Measurements from ENCODE around the gene IFNL1. TPM values are rescaled to one million over a fixed set of nuclear protein-coding genes. Genes with fewer than 3 reads are reported as not detected.
"Not testable (repeated sequence)": the region's sequence is repeated elsewhere in the genome, so short reads cannot be mapped to it uniquely, and the experiment has no call there.

The IFNL1 gene
- total RNA-seq, 1 donor from 2014 or later, result not detected

DNA sequence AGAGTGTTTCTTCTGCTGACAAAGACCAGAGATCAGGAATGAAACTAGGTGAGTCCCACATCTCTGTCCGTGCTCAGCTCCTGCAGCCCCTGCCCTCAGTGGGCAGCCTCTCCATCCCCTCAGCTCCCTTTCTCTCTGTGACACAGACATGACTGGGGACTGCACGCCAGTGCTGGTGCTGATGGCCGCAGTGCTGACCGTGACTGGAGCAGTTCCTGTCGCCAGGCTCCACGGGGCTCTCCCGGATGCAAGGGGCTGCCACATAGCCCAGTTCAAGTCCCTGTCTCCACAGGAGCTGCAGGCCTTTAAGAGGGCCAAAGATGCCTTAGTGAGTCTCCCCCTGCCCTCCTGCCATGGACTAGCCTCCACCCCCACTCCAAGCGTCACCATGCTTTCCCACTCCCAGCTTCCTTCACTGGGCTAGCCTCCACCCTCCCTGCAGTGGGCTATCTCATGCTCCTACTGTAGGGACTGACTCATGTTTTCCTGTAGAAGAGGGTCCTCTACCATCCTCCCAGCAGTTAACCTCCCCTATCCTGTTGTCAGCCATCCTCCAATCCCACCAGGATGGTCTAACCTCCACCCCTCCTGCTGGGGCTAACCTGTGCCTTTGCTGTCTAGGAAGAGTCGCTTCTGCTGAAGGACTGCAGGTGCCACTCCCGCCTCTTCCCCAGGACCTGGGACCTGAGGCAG, 27.5 kb upstream of the IFNL1 start:
- DNase-seq (ENCODE audit: low spot score), result peak; percentile 71

DNA sequence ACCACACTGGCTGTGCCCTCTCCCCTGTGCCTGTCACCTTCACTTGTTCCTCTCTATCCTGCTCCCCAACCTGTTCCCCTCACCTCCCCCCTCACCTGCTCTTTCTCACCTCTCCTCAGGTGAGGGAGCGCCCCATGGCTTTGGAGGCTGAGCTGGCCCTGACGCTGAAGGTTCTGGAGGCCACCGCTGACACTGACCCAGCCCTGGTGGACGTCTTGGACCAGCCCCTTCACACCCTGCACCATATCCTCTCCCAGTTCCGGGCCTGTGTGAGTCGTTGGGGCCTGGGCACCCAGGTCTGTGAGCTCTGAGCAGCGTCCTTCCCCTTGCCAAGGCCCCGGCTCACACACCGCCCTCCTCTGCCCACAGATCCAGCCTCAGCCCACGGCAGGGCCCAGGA, 26.8 kb upstream of the IFNL1 start:
- intact Hi-C loops (cut with DNase I), result not testable (repeated sequence)
- DNase-seq (ENCODE audit: low spot score), result peak; percentile 29

More for the DNA sequence above, 27.5 kb upstream of the IFNL1 start:
- intact Hi-C loops (cut with DNase I), result not testable (repeated sequence)

- intact Hi-C loops (cut with DNase I), result no loop called here
- DNase-seq (ENCODE audit: low spot score), result no peak
Measured at GRCh38 chr19:39270036-39270871, 26.0 kb upstream of the IFNL1 start.

DNA sequence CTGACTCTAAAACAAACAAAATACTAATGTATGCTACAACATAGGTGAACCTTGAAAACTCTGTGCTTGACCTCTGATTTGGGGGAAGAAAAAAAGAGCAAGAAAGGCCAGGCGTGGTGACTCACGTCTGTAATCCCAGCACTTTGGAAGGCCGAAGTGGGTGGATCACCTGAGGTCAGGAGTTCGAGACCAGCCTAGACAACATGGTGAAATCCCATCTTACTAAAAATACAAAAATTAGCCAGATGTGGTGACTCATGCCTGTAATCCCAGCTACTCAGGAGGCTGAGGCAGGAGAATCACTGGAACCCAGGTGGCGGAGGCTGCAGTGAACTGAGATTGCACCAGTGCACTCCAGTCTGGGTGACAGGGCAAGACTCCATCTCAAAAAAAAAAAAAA, 22.3 kb upstream of the IFNL1 start:
- DNase-seq (ENCODE audit: low spot score), result peak; percentile 12

DNA sequence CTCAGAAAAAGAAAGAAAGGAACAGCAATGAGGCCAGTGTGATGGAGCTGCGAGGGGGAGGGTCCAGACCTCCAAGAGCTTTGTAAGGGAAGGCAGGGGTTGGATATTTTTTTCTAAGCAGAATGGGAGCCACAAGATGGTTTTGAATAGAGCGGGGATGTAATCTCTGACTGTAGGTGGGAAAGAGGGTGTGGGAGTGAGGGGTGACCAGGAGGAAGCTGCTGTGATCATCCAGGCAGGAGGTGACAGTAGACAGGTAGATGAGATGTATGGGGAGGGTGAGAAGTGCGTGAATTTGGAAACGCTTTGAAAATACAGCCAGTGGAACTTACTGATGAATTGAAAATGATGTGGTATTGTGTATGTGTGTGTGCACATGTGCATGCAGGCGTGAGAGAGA, 20.6 kb upstream of the IFNL1 start:
- intact Hi-C loops (cut with DNase I), result no loop called here
- DNase-seq (ENCODE audit: low spot score), result no peak

More for the DNA sequence above, 22.3 kb upstream of the IFNL1 start:
- intact Hi-C loops (cut with DNase I), result not testable (repeated sequence)

- DNase-seq (ENCODE audit: low spot score), result peak; percentile 33
- intact Hi-C loops (cut with DNase I), result no loop called here
Measured at GRCh38 chr19:39276740-39277139, 19.5 kb upstream of the IFNL1 start.

DNA sequence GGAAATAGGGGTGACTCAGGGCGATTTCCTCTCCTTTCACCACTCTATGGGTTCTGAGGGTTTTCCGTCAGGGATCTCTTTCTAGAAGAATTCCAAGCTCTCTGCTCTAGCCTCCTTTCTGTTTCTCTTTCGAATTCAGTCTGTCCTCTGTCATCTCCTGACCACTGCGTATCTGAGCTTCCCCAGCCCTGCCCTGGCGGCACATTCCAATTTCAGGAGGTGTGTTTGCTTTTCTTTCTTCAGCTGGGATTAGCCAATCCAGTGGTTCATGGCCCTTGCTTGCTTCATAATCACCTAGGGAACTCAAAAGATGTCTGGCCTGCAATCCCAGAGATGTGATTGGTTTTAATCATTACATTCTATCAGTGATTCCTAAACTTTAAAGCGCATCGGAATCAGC, 18.6 kb upstream of the IFNL1 start:
- peak; percentile 10 for DNase-seq (ENCODE audit: low spot score)
- intact Hi-C loops (cut with DNase I), result no loop called here

DNA sequence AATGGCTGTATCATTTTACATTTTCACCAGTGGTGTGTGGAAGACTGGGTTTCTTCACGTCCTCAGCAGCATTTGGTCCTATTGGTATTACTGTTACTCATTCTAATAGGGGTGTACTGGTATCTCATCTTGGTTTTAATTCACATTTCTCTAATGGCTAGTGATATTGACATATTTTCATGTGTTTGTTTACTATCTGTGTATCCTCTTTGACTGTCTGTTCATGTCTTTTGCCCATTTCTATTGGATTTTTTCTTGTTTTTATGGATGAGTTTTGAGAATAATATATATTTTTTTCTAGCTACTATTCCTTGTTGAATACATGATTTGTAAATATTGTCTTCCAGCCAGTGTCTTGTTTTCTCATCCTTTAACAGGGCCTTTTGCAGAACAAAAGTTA, 14.2 kb upstream of the IFNL1 start:
- DNase-seq (ENCODE audit: low spot score), result no peak
- intact Hi-C loops (cut with DNase I), result no loop called here

DNA sequence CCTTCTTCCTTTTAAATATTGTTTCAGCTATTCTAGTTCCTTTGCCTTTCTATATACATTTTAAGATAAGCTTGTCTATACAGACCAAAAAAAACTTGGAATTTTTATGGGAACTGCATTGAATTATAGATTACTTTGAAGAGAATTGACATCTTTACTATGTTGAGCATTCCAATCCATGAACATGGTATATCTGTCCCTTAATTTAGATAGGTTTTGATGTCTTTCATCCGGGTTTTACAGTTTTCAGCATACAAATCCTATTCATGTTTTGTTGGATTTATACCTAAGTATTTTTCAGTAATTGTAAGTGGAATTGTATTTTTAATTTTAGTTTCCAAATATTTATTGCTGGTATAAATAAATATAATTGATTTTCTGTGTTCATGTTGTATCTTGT, 12.2 kb upstream of the IFNL1 start:
- DNase-seq (ENCODE audit: low spot score), result no peak
- intact Hi-C loops (cut with DNase I), result no loop called here

- peak; percentile 19 for DNase-seq (ENCODE audit: low spot score)
- intact Hi-C loops (cut with DNase I), result no loop called here
Measured at GRCh38 chr19:39293394-39293793, 2.8 kb upstream of the IFNL1 start.

DNA sequence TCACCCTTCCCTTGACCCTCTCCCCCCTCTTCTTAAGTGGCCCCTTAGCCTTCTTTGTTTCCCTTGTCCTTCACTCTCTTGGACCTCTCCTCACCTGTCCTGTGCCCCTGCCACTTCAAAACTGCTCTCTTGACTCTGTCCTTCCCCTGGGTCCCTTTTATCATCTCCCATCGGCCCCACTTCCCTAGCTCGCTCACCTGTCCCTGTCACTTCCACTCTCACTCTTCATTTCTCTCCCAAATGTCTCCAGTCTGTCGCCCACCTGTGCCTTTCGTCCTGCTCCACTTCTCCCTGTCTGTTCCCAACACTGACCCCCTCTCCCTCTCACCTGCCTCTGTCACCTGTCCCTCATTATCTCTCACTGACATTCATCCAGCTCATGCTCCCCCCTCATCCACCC, 699 bp downstream of the IFNL1 start:
- DNase-seq (ENCODE audit: low spot score), result peak; percentile 35
- intact Hi-C loops (cut with DNase I), result no loop called here

GRCh38 chr19:39297931-39298634, 1.9 kb downstream of the IFNL1 start:
- intact Hi-C loops (cut with DNase I), result no loop called here

GRCh38 chr19:39299404-39299803, 3.2 kb downstream of the IFNL1 start:
- DNase-seq (ENCODE audit: low spot score), result no peak
- intact Hi-C loops (cut with DNase I), result no loop called here

More at GRCh38 chr19:39297931-39298634, 1.9 kb downstream of the IFNL1 start:
- DNase-seq (ENCODE audit: low spot score), result peak; percentile 71

DNA sequence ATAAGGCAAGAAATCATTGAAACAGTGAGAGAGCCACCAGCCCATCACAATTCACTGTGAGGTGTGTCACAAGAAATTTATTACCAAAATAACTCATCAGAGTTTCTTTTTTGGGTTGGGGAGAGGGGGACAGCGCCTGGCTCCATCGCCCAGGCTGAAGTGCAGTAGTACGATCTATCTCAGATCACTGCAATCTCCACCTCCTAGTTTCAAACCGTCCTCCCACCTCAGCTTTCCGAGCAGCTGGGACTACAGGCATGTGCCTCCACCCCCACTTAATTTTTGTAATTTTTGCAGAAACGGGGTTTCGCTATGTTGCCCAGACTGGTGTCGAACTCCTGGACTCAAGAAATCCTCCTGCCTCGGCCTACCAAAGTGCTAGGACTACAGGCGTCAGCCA, 3.6 kb downstream of the IFNL1 start:
- peak; percentile 1 for DNase-seq (ENCODE audit: low spot score)
- intact Hi-C loops (cut with DNase I), result no loop called here

DNA sequence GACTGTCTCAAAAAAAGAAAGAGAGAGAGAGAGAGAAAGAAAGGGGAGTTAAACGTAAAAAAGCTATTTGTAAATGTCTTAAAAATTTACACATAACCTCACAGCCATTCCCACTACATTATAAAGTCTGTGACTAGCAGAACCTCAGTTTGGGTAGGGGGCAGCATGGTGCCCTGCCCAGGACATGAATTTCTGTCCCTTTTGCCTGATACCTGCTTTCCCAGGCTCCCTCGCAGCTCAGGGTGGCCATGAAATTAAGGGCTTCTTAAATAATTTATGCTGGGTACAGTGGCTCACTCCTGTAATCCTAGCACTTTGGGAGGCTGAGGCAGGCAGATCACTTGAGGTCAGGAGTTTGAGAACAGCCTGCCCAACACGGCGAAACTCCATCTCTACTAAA, 4.8 kb downstream of the IFNL1 start:
- DNase-seq (ENCODE audit: low spot score), result peak; percentile 69
- intact Hi-C loops (cut with DNase I), result no loop called here

GRCh38 chr19:39301562-39301961, 5.4 kb downstream of the IFNL1 start:
- intact Hi-C loops (cut with DNase I), result no loop called here

GRCh38 chr19:39303373-39304184, 7.4 kb downstream of the IFNL1 start:
- no peak for DNase-seq (ENCODE audit: low spot score)
- intact Hi-C loops (cut with DNase I), result no loop called here

More at GRCh38 chr19:39301562-39301961, 5.4 kb downstream of the IFNL1 start:
- DNase-seq (ENCODE audit: low spot score), result no peak

DNA sequence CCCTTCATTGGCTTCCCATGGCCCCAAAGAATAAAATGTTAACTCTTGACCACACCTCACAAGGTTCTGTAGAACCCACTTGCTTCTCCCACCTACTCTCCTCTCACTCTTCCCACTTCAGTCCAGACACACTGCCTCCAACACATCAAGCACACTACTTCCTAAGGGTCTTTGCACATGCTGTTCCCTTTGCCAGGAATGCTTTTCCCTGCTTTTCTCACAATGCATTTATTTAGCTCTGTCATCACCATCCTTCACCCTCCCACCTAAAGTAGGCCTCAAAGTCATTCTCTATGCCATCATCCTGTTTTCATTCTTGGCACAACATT, 7.9 kb downstream of the IFNL1 start:
- DNase-seq (ENCODE audit: low spot score), result peak; percentile 5
- intact Hi-C loops (cut with DNase I), result no loop called here

DNA sequence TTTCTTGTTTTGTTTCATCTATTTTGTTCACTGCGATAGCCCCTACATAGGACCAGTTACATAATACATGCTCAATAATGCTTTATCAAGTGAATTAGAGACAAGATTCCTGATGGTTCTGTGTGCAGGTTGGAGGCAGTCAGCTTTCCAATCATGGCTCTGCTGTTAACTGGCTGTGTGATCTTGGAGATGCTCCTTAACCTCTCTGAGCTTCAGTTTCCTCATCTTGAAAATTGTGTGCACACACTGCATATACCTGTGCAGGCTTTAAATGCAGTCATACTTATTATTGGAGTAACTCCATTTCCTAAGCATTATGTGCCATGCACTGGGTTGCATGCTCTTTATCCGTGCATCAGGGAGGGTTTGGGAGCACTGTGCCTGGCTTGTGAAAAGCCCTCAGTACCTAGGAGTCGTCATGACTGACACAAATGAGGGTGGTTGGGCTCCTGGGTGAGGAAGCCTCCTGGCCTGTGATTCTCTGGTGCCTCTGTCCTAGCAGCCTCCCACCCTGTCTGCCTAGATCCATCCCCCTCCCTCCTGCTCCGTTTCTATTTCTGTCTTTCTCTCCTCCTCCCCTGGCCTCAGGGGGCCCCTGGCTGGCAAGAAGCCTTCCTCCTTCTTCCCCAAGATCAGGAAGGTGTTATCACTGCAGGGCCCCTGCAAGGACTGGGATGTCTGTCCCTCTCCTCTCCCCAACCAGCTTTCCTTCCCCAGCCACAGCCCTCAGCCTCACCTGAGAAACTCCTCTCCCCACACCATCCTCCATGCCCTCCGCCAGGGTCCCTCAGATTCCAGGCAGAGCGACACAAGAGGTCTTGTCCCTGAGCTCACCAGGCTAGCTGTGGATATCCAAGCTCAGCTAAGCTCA, 8.7 kb downstream of the IFNL1 start:
- intact Hi-C loops (cut with DNase I), result no loop called here
- peak; percentile 67 for DNase-seq (ENCODE audit: low spot score)
